Measurements from ENCODE around the gene ATE1. TPM values are rescaled to one million over a fixed set of nuclear protein-coding genes. Genes with fewer than 3 reads are reported as not detected.

The ATE1 gene
- total and polyA plus RNA-seq, 2 donors (not counting 1 experiment from before 2014, with no cell fraction given) = 19.3 to 28.1 TPM

DNA sequence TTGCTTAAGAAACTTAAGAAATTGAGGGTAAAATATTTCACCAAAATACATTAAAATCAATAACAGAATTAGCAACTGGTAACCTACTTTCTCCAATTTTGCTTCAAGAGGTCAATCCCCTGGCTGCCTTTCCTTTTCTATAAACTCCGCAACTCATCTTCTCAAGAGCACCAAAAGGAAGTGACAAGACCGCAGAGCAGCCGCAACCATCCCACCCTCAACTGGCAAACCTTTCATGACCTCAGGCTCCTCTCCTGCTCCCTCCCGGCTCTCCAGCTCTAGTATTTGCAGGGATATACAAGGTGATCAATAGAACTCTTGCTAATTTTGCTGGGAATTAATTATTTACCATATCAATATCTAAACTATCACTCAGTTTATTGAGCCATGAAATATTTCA, 88.9 kb downstream of the ATE1 start:
- Histone ChIP-seq H3K9ac (ENCODE audit: insufficient read depth, low read length) (no peak overlapping the region), H3K27me3 (ENCODE audit: control insufficient read depth, insufficient read depth, low read length) (no peaks in the 10 kb centered on the region), H3K27ac (ENCODE audit: insufficient read depth, low read length) (no peak overlapping the region), H4K20me1 (ENCODE audit: control insufficient read depth, extremely low read depth, insufficient read depth, low read length) (no peaks in the 10 kb centered on the region), H3K9me3 (ENCODE audit: control insufficient read depth, insufficient read depth, low read depth, low read length) (no peaks in the 10 kb centered on the region), H3K79me2 (ENCODE audit: control insufficient read depth, insufficient read depth, low read length) (no peaks in the 10 kb centered on the region), H2AFZ (ENCODE audit: low read length) (no peak overlapping the region), H3K4me3 (replicated peaks in 1 of 4; ENCODE audit: control extremely low read depth in 1 of 4, insufficient read depth in 1 of 4, low read depth in 3 of 4, low read length in 4 of 4) (no peak overlapping the region), H3K36me3 (ENCODE audit: control insufficient read depth, insufficient read depth, low read length) (no peaks in the 10 kb centered on the region), H3K4me1 (ENCODE audit: control insufficient read depth, extremely low read depth, insufficient read depth, low read length) (no peaks in the 10 kb centered on the region), H3K4me2 (ENCODE audit: extremely low read depth, insufficient read depth, low read length) (no peak overlapping the region)
- TF ChIP-seq EZH2 (IDR thresholded peaks at IDR 0.05; ENCODE audit: low read length, missing control alignments) (no peak), CTCF (conservative IDR thresholded peaks at IDR 0.05 in 1 of 2, IDR thresholded peaks at IDR 0.05 in 1 of 2; ENCODE audit: low read depth in 1 of 2, low read length in 2 of 2) (no peak)
- no peak for DNase-seq (ENCODE audit: low read depth in 2 of 2)

DNA sequence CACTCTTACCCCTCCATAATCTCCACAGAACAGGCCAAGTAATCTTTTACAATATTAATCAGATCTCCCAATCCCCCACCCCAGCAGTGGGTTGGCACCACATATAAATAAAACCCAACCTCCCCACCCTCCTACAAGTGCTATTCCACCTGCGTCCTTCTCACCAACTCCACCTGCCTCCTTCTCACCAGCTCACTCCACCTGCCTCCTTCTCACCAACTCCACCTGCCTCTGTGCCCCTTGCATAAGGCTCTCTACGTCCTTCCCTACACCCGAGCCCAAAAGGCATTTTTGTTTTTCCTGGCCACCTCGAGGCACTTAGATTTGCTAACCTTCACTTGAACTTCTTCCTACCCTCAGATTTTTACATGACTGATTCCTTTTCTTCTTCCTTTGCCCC, 89.7 kb downstream of the ATE1 start:
- Histone ChIP-seq H2AFZ (ENCODE audit: low read length) (no peak overlapping the region), H4K20me1 (ENCODE audit: control insufficient read depth, extremely low read depth, insufficient read depth, low read length) (no peaks in the 10 kb centered on the region), H3K27ac (ENCODE audit: insufficient read depth, low read length) (no peak overlapping the region), H3K4me3 (replicated peaks in 1 of 4; ENCODE audit: control extremely low read depth in 1 of 4, insufficient read depth in 1 of 4, low read depth in 3 of 4, low read length in 4 of 4) (no peak overlapping the region), H3K4me2 (ENCODE audit: extremely low read depth, insufficient read depth, low read length) (no peak overlapping the region), H3K9me3 (ENCODE audit: control insufficient read depth, insufficient read depth, low read depth, low read length) (no peaks in the 10 kb centered on the region), H3K27me3 (ENCODE audit: control insufficient read depth, insufficient read depth, low read length) (no peaks in the 10 kb centered on the region), H3K4me1 (ENCODE audit: control insufficient read depth, extremely low read depth, insufficient read depth, low read length) (no peaks in the 10 kb centered on the region), H3K79me2 (ENCODE audit: control insufficient read depth, insufficient read depth, low read length) (no peaks in the 10 kb centered on the region), H3K36me3 (ENCODE audit: control insufficient read depth, insufficient read depth, low read length) (no peaks in the 10 kb centered on the region), H3K9ac (ENCODE audit: insufficient read depth, low read length) (no peak overlapping the region)
- TF ChIP-seq EZH2 (IDR thresholded peaks at IDR 0.05; ENCODE audit: low read length, missing control alignments) = no peak
- TF ChIP-seq CTCF (conservative IDR thresholded peaks at IDR 0.05 in 1 of 2, IDR thresholded peaks at IDR 0.05 in 1 of 2; ENCODE audit: low read depth in 1 of 2, low read length in 2 of 2) = no peak
- DNase-seq (ENCODE audit: low read depth in 2 of 2) = no peak

DNA sequence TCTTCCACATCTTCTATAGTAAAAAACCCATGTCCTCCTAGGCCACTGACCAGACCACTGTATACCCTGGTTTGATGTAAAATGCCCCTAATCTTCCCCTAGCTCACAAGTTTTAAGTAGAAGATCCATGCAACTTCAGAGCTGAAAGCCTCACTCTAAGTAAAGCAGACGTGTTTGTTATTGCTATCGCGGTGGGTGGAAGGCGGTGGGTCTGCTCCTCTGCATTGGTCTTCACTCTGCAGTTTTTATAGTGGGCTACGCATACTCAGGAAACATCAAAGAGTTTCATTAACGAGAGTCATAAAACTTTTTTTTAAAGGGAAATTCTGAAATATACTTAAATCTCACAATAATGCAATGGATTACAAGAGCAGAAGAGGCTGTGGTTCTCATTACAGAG, 91.7 kb downstream of the ATE1 start:
- Histone ChIP-seq H3K27ac (ENCODE audit: insufficient read depth, low read length) (no peak overlapping the region), H3K36me3 (ENCODE audit: control insufficient read depth, insufficient read depth, low read length) (no peaks in the 10 kb centered on the region), H3K27me3 (ENCODE audit: control insufficient read depth, insufficient read depth, low read length) (no peaks in the 10 kb centered on the region), H3K4me2 (ENCODE audit: extremely low read depth, insufficient read depth, low read length) (no peak overlapping the region), H3K4me1 (ENCODE audit: control insufficient read depth, extremely low read depth, insufficient read depth, low read length) (no peaks in the 10 kb centered on the region), H3K79me2 (ENCODE audit: control insufficient read depth, insufficient read depth, low read length) (no peaks in the 10 kb centered on the region), H2AFZ (ENCODE audit: low read length) (no peak overlapping the region), H3K4me3 (replicated peaks in 1 of 4; ENCODE audit: control extremely low read depth in 1 of 4, insufficient read depth in 1 of 4, low read depth in 3 of 4, low read length in 4 of 4) (no peak overlapping the region), H3K9ac (ENCODE audit: insufficient read depth, low read length) (no peak overlapping the region), H4K20me1 (ENCODE audit: control insufficient read depth, extremely low read depth, insufficient read depth, low read length) (no peaks in the 10 kb centered on the region), H3K9me3 (ENCODE audit: control insufficient read depth, insufficient read depth, low read depth, low read length) (no peaks in the 10 kb centered on the region)
- no peak for TF ChIP-seq CTCF (conservative IDR thresholded peaks at IDR 0.05 in 1 of 2, IDR thresholded peaks at IDR 0.05 in 1 of 2; ENCODE audit: low read depth in 1 of 2, low read length in 2 of 2)
- no peak for TF ChIP-seq EZH2 (IDR thresholded peaks at IDR 0.05; ENCODE audit: low read length, missing control alignments)
- no peak for DNase-seq (ENCODE audit: low read depth in 2 of 2)

Measured in fibroblast of lung (primary cell).